Hepatocyte (in vitro differentiated cells): ENCODE results near the gene SMIM21. TPM values are rescaled to one million over a fixed set of nuclear protein-coding genes. Genes with fewer than 3 reads are reported as not detected.

ENCODE experiments used
- DNase-seq: peaks from one replicate; pipeline ENCODE4 v3.0.0-alpha.2; 2016; ENCODE audit warnings: low spot score
- H2AFZ ChIP-seq: fragments of 200-600 bp; sonication (generic); 2 replicates; pipeline ENCODE4 v1.6.0; 2016; ENCODE audit warnings: antibody characterized with exemption, mild to moderate bottlenecking
- H3K27ac ChIP-seq: fragments of 200-600 bp; sonication (generic); 2 replicates; pipeline ENCODE4 v1.5.1; 2016; ENCODE audit warnings: mild to moderate bottlenecking
- H3K27me3 ChIP-seq: fragments of 200-600 bp; sonication (generic); 2 replicates; pipeline ENCODE4 v1.6.1; 2016
- H3K36me3 ChIP-seq: fragments of 200-600 bp; sonication (generic); replicated peaks from 2 replicates; pipeline ENCODE4 v1.5.1; 2016; ENCODE audit warnings: low read depth; ENCODE audit not compliant: insufficient read depth
- H3K4me1 ChIP-seq: fragments of 200-600 bp; sonication (generic); 2 replicates; pipeline ENCODE4 v1.5.1; 2016; ENCODE audit warnings: mild to moderate bottlenecking, moderate library complexity; ENCODE audit not compliant: insufficient read depth
- H3K4me2 ChIP-seq: fragments of 200-600 bp; sonication (generic); 2 replicates; pipeline ENCODE4 v1.6.0; 2016
- H3K4me3 ChIP-seq: fragments of 200-600 bp; sonication (generic); 2 replicates; pipeline ENCODE4 v1.5.1; 2016; ENCODE audit warnings: mild to moderate bottlenecking
- H3K79me2 ChIP-seq: fragments of 200-600 bp; sonication (generic); 2 replicates; pipeline ENCODE4 v1.6.0; 2017; ENCODE audit warnings: mild to moderate bottlenecking
- H3K9me2 ChIP-seq: fragments of 200-600 bp; sonication (generic); replicated peaks from 2 replicates; pipeline ENCODE4 v1.6.0; 2017; ENCODE audit warnings: mild to moderate bottlenecking; ENCODE audit not compliant: insufficient read depth
- H3K9me3 ChIP-seq: fragments of 200-600 bp; sonication (generic); 2 replicates; pipeline ENCODE4 v1.5.1; 2016; ENCODE audit warnings: low read depth, mild to moderate bottlenecking
- H4K20me1 ChIP-seq: fragments of 200-600 bp; sonication (generic); 2 replicates; pipeline ENCODE4 v1.6.0; 2016; ENCODE audit warnings: mild to moderate bottlenecking; ENCODE audit not compliant: insufficient read depth, poor library complexity, severe bottlenecking
- CTCF ChIP-seq: fragments of 200-600 bp; sonication (generic); IDR thresholded peaks from 2 replicates; pipeline ENCODE4 v1.5.1; 2016; ENCODE audit warnings: antibody characterized with exemption, mild to moderate bottlenecking; ENCODE audit not compliant: poor library complexity
- EZH2 ChIP-seq: fragments of 200-600 bp; sonication (generic); IDR thresholded peaks from 2 replicates; pipeline ENCODE4 v1.6.1; 2016; ENCODE audit warnings: antibody characterized with exemption, mild to moderate bottlenecking, borderline replicate concordance
- EZH2phosphoT487 ChIP-seq: fragments of 200-600 bp; sonication (generic); IDR thresholded peaks from one replicate; pipeline ENCODE4 v1.6.1; 2018; ENCODE audit warnings: antibody characterized with exemption, mild to moderate bottlenecking, low read depth, moderate library complexity; ENCODE audit not compliant: unreplicated experiment, severe bottlenecking
- WGBS: methylation state at CpG from one replicate; pipeline ENCODE4 v1.1.6; 2016; ENCODE audit warnings: low lambda C conversion rate; ENCODE audit errors: missing lambda C conversion rate; 5-methylcytosine and 5-hydroxymethylcytosine counted together
- polyA plus RNA-seq: library from polyadenylated mRNA; unstranded; fragments of >200 nt; fragmentation: Nextera tagmentation; extraction: Ambion mirVana; gene quantifications from 2 replicates; pipeline ENCODE4 v1.2.1, GENCODE V29; 2016
- total RNA-seq: library from RNA; depleted of rRNA; stranded (reverse); fragments of >200 nt; gene quantifications from 2 replicates; pipeline ENCODE4 v1.2.3, GENCODE V29; 2014

SMIM21 gene
- total and polyA plus RNA-seq, 2 experiments from 2014 or later, result not detected

- no peak for TF ChIP-seq EZH2
- TF ChIP-seq EZH2phosphoT487, result no peak
- no peak for TF ChIP-seq CTCF
- Histone ChIP-seq H3K36me3 (no peaks in the 10 kb centered on the region), H3K9me2 (no peaks in the 10 kb centered on the region), H3K27me3 (peaks cover 4% of the 10 kb centered on the region), H3K27ac (no peak overlapping the region), H4K20me1 (no peaks in the 10 kb centered on the region), H3K4me1 (no peaks in the 10 kb centered on the region), H2AFZ (no peak overlapping the region), H3K4me2 (no peak overlapping the region), H3K9me3 (no peaks in the 10 kb centered on the region), H3K79me2 (no peaks in the 10 kb centered on the region), H3K4me3 (no peak overlapping the region)
- no peak for DNase-seq
- 87% methylated on average over 3 of the region's 3 CpGs for WGBS
These were observed 10.5 kb upstream of the SMIM21 start for GRCh38 chr18:75437979-75438378.

- H3K9me3 ChIP-seq, result no peaks in the 10 kb centered on the region
- no peak overlapping the region for H3K4me3 ChIP-seq
- peaks cover 4% of the 10 kb centered on the region for H3K27me3 ChIP-seq
- TF ChIP-seq EZH2 (no peak), EZH2phosphoT487 (no peak), CTCF (no peak)
- H3K9me2 ChIP-seq, result no peaks in the 10 kb centered on the region
- WGBS, result 84% methylated on average over 8 of the region's 8 CpGs
- no peak overlapping the region for H3K27ac ChIP-seq
- no peak overlapping the region for H3K4me2 ChIP-seq
- no peaks in the 10 kb centered on the region for H3K79me2 ChIP-seq
- no peaks in the 10 kb centered on the region for H3K4me1 ChIP-seq
- H3K36me3 ChIP-seq, result no peaks in the 10 kb centered on the region
- H2AFZ ChIP-seq, result no peak overlapping the region
- no peak for DNase-seq
- H4K20me1 ChIP-seq, result no peaks in the 10 kb centered on the region
These were observed 5.6 kb upstream of the SMIM21 start for GRCh38 chr18:75433098-75433497.

- no peak for DNase-seq
- Histone ChIP-seq H3K27me3 (peaks cover 4% of the 10 kb centered on the region), H3K36me3 (no peaks in the 10 kb centered on the region), H4K20me1 (no peaks in the 10 kb centered on the region), H3K4me3 (no peak overlapping the region), H3K4me1 (no peaks in the 10 kb centered on the region), H3K9me3 (no peaks in the 10 kb centered on the region), H3K4me2 (no peak overlapping the region), H3K9me2 (no peaks in the 10 kb centered on the region), H2AFZ (no peak overlapping the region), H3K79me2 (no peaks in the 10 kb centered on the region), H3K27ac (no peak overlapping the region)
- TF ChIP-seq CTCF (no peak), EZH2 (no peak), EZH2phosphoT487 (no peak)
- 59% methylated on average over 9 of the region's 9 CpGs for WGBS
These were observed 2.5 kb upstream of the SMIM21 start for GRCh38 chr18:75429975-75430374.

GRCh38 chr18:75428490-75428889 lies 987 bp upstream of the SMIM21 start:
- no peaks in the 10 kb centered on the region for H3K9me2 ChIP-seq
- no peaks in the 10 kb centered on the region for H3K27me3 ChIP-seq
- H3K4me2 ChIP-seq, result no peak overlapping the region
- H2AFZ ChIP-seq, result no peak overlapping the region
- H3K36me3 ChIP-seq, result no peaks in the 10 kb centered on the region
- no peaks in the 10 kb centered on the region for H4K20me1 ChIP-seq
- no peaks in the 10 kb centered on the region for H3K4me1 ChIP-seq
- no peaks in the 10 kb centered on the region for H3K79me2 ChIP-seq
- no peak overlapping the region for H3K4me3 ChIP-seq
- DNase-seq, result no peak
- no peaks in the 10 kb centered on the region for H3K9me3 ChIP-seq
- TF ChIP-seq EZH2phosphoT487, result no peak
- TF ChIP-seq EZH2, result no peak
- no peak for TF ChIP-seq CTCF
- H3K27ac ChIP-seq, result no peak overlapping the region
- WGBS, result 97% methylated on average over 4 of the region's 4 CpGs
